CD4-positive, alpha-beta T cell (primary cell): Measurements from ENCODE around the gene PRKG1. TPM values are rescaled to one million over a fixed set of nuclear protein-coding genes. Genes with fewer than 3 reads are reported as not detected.
"Not testable (repeated sequence)": the region's sequence is repeated elsewhere in the genome, so short reads cannot be mapped to it uniquely, and the experiment has no call there.

ENCODE experiments used
- ATAC-seq: fragments of 200-7000 bp; cut with Tn5 transposase; one replicate; pipeline ENCODE4 v1.10.0; 2022; ENCODE audit warnings: mild to moderate bottlenecking; ENCODE audit not compliant: poor library complexity
- CTCF ChIA-PET: fragments of 350-600 bp; sonication (Branson Sonifier 250); formaldehyde crosslinking; loops from one replicate; lab custom pipeline; 2021; ENCODE audit warnings: antibody characterized with exemption, inconsistent platforms; lab: Charles Lee
- POLR2A ChIA-PET: fragments of 350-600 bp; sonication (Branson Sonifier 250); formaldehyde crosslinking; loops from one replicate; lab custom pipeline; 2021; ENCODE audit warnings: antibody characterized with exemption, inconsistent platforms; lab: Charles Lee
- DNase-seq, 14 experiments: peaks; one replicate each; pipeline ENCODE4 v3.0.0-alpha.2; 2013 to 2020; ENCODE audit warnings: mixed read lengths in 2 of 14
- H3K27ac ChIP-seq, 2 donors: one replicate each; pipeline versions ENCODE4 v1.5.1 to v1.7.0; 2013; ENCODE audit warnings: low read length in 2 of 2, low read depth in 1 of 2, mild to moderate bottlenecking in 1 of 2
- H3K27me3 ChIP-seq, 2 experiments: 1 replicate in 1 of 2; 2 replicates in 1 of 2; pipeline versions ENCODE4 v1.6.1 to v1.7.0; 2013; ENCODE audit warnings: low read length in 2 of 2, control low read depth in 1 of 2, mild to moderate bottlenecking in 1 of 2, moderate library complexity in 1 of 2; ENCODE audit not compliant: insufficient read depth in 2 of 2, control insufficient read depth in 1 of 2
- H3K36me3 ChIP-seq: one replicate; pipeline ENCODE4 v1.6.1; 2013; ENCODE audit warnings: low read length, control low read depth; ENCODE audit not compliant: insufficient read depth
- H3K4me1 ChIP-seq: one replicate; pipeline ENCODE4 v1.6.1; 2013; ENCODE audit warnings: low read length, control low read depth; ENCODE audit not compliant: insufficient read depth
- H3K4me3 ChIP-seq: one replicate; pipeline ENCODE4 v1.5.1; 2013; ENCODE audit warnings: mild to moderate bottlenecking, low read length, moderate library complexity
- H3K9me3 ChIP-seq, 2 experiments: 1 replicate in 1 of 2; 2 replicates in 1 of 2; pipeline versions ENCODE4 v1.6.1 to v1.7.0; 2013; ENCODE audit warnings: low read length in 2 of 2, mild to moderate bottlenecking in 2 of 2, control low read depth in 1 of 2, moderate library complexity in 1 of 2; ENCODE audit not compliant: control insufficient read depth in 1 of 2, insufficient read depth in 1 of 2
- H3K27ac Mint-ChIP-seq: one replicate; pipeline ENCODE4 v1.8.0; 2020; ENCODE audit warnings: mixed read lengths
- H3K27me3 Mint-ChIP-seq: one replicate; pipeline ENCODE4 v1.8.0; 2021; ENCODE audit warnings: mixed read lengths
- H3K36me3 Mint-ChIP-seq: one replicate; pipeline ENCODE4 v1.8.0; 2021; ENCODE audit warnings: low read depth, mixed read lengths
- H3K4me1 Mint-ChIP-seq: one replicate; pipeline ENCODE4 v1.8.0; 2021; ENCODE audit warnings: low read depth, mixed read lengths
- H3K4me3 Mint-ChIP-seq: one replicate; pipeline ENCODE4 v1.8.0; 2020; ENCODE audit warnings: mild to moderate bottlenecking, mixed read lengths
- H3K9me3 Mint-ChIP-seq: one replicate; pipeline ENCODE4 v1.8.0; 2020; ENCODE audit warnings: mixed read lengths
- intact Hi-C, 2 experiments: fragments of 100-400 bp; cut with DNase I in 1 of 2; cut with micrococcal nuclease in 1 of 2; formaldehyde crosslinking; loops; one replicate each; pipeline versions ENCODE4 v1.15.1 to v1.9.0; 2023 to 2025; cut with DNase I, micrococcal nuclease
- total RNA-seq, 174 experiments: library from RNA in 2 of 174; stranded (reverse) in 2 of 174; gene quantifications; one replicate each; pipeline ENCODE4 v1.2.3 and lab custom pipeline; 2021 to 2026
- TF ChIP-seq, protein P1 (sequence below): fragments of 200-600 bp; IDR thresholded peaks from one replicate; pipeline ENCODE4 v1.8.0; 2022; ENCODE audit warnings: antibody characterized with exemption, mild to moderate bottlenecking

The PRKG1 gene
- total RNA-seq, 2 experiments from 2014 or later: 0.31 TPM; not detected in 1

DNA sequence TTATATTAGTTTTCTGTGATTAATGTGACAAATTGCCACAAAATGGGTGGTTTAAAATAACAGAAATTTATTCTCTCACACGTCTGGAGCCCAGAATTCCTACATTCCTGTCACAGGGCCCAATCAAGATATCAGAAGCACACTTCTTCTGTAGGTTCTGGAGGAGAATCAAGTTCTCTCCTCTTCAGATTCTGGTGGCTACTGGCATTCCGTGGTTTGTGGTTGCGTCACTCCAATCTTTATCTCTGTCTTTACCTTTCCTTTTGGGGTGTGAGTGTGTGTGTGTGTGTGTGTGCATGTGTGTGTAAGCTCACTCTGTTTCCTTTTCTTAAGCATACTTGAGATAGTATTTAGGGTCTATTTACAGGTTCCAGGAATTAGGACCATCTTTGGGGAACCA lies 1124.3 kb downstream of the PRKG1 start:
- Mint-ChIP-seq H3K4me3 (no peak overlapping the region), H3K4me1 (no peaks in the 10 kb centered on the region), H3K36me3 (no peaks in the 10 kb centered on the region), H3K27me3 (no peaks in the 10 kb centered on the region), H3K9me3 (no peaks in the 10 kb centered on the region), H3K27ac (no peak overlapping the region)
- no peaks in the 10 kb centered on the region for H3K9me3 ChIP-seq
- ChIA-PET POLR2A (no interaction called here), CTCF (no interaction called here)
- no peaks in the 10 kb centered on the region for H3K4me1 ChIP-seq
- TF ChIP-seq, protein P1, sequence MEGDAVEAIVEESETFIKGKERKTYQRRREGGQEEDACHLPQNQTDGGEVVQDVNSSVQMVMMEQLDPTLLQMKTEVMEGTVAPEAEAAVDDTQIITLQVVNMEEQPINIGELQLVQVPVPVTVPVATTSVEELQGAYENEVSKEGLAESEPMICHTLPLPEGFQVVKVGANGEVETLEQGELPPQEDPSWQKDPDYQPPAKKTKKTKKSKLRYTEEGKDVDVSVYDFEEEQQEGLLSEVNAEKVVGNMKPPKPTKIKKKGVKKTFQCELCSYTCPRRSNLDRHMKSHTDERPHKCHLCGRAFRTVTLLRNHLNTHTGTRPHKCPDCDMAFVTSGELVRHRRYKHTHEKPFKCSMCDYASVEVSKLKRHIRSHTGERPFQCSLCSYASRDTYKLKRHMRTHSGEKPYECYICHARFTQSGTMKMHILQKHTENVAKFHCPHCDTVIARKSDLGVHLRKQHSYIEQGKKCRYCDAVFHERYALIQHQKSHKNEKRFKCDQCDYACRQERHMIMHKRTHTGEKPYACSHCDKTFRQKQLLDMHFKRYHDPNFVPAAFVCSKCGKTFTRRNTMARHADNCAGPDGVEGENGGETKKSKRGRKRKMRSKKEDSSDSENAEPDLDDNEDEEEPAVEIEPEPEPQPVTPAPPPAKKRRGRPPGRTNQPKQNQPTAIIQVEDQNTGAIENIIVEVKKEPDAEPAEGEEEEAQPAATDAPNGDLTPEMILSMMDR: no peak
- no peaks in the 10 kb centered on the region for H3K27me3 ChIP-seq
- H3K27ac ChIP-seq: no peak overlapping the region
- H3K4me3 ChIP-seq: no peak overlapping the region
- no peaks in the 10 kb centered on the region for H3K36me3 ChIP-seq
- DNase-seq (no peak), ATAC-seq (no peak)
- intact Hi-C loops: no loop called here

DNA sequence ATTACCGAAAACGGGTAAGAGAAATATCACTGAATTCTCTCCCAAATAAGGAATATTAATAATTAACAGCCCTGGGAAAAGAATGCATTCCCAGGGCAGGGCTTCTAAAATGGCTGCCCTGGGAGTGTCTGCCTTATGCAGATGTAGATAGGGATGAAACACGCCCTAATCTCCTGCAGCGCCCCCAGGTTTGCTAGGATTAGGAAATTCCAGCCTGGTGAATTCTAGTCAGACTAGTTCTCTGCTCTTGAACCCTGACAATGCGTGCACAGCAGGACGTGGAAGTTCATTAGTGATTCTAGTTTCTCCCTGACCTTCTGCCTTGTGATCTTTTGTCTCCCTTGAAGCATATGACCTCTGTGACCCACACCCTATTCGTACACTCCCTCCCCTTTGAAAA lies 1130.6 kb downstream of the PRKG1 start:
- H3K4me1 Mint-ChIP-seq, H3K4me3 ChIP-seq, CTCF ChIA-PET, H3K27ac Mint-ChIP-seq, H3K27me3 ChIP-seq, H3K9me3 Mint-ChIP-seq, H3K27ac ChIP-seq, H3K27me3 Mint-ChIP-seq, H3K36me3 ChIP-seq, intact Hi-C loops, DNase-seq, H3K4me1 ChIP-seq, ATAC-seq, H3K36me3 Mint-ChIP-seq, POLR2A ChIA-PET, H3K9me3 ChIP-seq, H3K4me3 Mint-ChIP-seq: not testable (repeated sequence)

DNA sequence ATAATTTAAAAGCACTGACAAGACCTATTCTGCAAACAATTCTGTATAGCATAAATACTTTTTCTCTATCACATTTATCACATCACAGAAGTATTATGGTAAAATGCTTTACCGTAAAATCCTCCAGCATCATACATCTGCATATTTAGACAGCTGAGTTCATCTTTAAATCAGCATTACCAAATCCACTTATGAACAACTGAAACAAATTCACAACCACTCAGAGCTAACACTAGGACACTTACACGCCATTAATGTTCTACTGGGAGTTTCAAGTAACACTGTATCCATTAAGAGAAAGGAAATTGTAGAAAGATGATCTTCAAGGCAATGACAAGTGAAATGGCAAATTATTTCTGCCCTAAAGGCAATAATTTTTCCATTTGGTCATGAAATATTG lies 1134.1 kb downstream of the PRKG1 start:
- H3K4me3 Mint-ChIP-seq: no peak overlapping the region
- CTCF ChIA-PET: no interaction called here
- H3K27ac ChIP-seq: no peak overlapping the region

DNA sequence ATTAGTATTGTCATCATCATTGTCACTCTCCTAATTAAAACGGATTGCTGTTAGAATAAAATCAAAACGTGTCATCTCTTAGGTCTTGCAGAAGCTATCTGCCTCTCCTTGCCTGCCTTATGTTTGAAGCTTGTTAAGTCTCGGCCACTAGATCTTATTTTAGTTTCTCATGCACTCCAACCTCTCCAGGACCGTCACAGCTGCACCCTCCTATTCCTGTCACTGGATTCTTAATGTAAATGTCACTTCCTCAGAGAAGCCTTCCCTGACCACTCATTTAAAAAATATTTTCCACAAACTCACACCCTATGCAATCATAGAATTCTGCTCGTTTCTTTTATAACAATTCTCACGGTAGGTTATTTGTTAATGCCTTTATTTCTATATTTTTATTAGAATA lies 1135.9 kb downstream of the PRKG1 start:
- CTCF ChIA-PET: no interaction called here
- no peak overlapping the region for H3K27ac ChIP-seq
- ATAC-seq (no peak), DNase-seq (no peak)
- Mint-ChIP-seq H3K27me3 (peaks cover 5% of the 10 kb centered on the region), H3K36me3 (no peaks in the 10 kb centered on the region), H3K4me3 (no peak overlapping the region), H3K9me3 (no peaks in the 10 kb centered on the region), H3K27ac (no peak overlapping the region), H3K4me1 (no peaks in the 10 kb centered on the region)
- TF ChIP-seq, protein P1: no peak
- no peak overlapping the region for H3K4me3 ChIP-seq
- H3K36me3 ChIP-seq: no peaks in the 10 kb centered on the region
- no peaks in the 10 kb centered on the region for H3K9me3 ChIP-seq
- no peaks in the 10 kb centered on the region for H3K4me1 ChIP-seq
- H3K27me3 ChIP-seq: no peaks in the 10 kb centered on the region
- intact Hi-C loops: loop anchor here in 1 of 2 experiments (5.0 to 10.0 kb wide), 2 partner anchors 452 to 825 kb away; no protein-coding TSS in a partner anchor
- POLR2A ChIA-PET: no interaction called here

More for the DNA sequence above, 1134.1 kb downstream of the PRKG1 start:
- TF ChIP-seq, protein P1: no peak
- no peaks in the 10 kb centered on the region for H3K27me3 ChIP-seq
- H3K27ac Mint-ChIP-seq: no peak overlapping the region
- H3K4me1 ChIP-seq: no peaks in the 10 kb centered on the region
- no peaks in the 10 kb centered on the region for H3K9me3 Mint-ChIP-seq
- H3K36me3 ChIP-seq: no peaks in the 10 kb centered on the region
- H3K4me1 Mint-ChIP-seq: no peaks in the 10 kb centered on the region
- DNase-seq (no peak), ATAC-seq (no peak)
- no peak overlapping the region for H3K4me3 ChIP-seq
- H3K27me3 Mint-ChIP-seq: peaks cover 5% of the 10 kb centered on the region
- H3K36me3 Mint-ChIP-seq: no peaks in the 10 kb centered on the region
- intact Hi-C loops: no loop called here
- H3K9me3 ChIP-seq: no peaks in the 10 kb centered on the region
- POLR2A ChIA-PET: no interaction called here
